Activated CD4-positive, alpha-beta T cell treated with anti-CD3 and anti-CD28 coated beads, Interleukin-2, amount 50 U/mL, for 1 hour (primary cell): ENCODE data around the gene ASXL2.
"Not testable (repeated sequence)": the region's sequence is repeated elsewhere in the genome, so short reads cannot be mapped to it uniquely, and the experiment has no call there.

Source experiments
- DNase-seq: peaks from one replicate; pipeline ENCODE4 v3.0.0-alpha.2; 2020

Gene ASXL2

DNA sequence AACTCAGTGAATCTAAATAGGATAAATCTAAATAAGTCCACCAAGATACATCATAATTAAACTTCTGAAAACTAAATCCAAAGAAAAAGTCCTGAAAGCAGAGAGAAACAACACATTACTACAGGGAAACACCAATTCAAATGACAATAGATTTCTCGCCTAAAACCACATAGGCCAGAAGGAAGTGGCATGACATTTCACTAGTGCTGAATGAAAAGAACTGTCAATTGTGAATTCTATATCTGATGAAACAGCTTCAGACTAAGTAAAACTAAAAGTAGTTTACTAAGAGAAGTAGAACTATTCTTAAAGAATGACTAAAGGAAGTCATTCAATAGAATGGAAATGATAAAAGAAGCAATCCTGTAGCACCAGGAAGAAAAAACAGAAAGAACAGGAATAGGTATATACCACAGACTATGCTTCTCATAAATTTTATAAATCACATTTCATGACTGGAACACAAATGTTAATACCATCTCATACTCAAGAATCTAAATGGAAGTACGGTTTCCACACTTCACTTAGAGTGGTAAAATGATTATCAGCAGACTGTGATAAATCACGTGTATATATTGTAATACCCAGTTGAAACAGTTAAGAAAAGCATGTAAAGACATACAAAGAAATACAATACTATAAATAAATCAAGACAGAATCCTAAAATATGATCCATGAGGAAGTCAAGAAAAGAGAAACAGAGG lies 46.4 kb downstream of the ASXL2 start:
- DNase-seq = no peak

- DNase-seq = no peak
Observed at GRCh38 chr2:25829828-25830227, 48.5 kb downstream of the ASXL2 start.

DNA sequence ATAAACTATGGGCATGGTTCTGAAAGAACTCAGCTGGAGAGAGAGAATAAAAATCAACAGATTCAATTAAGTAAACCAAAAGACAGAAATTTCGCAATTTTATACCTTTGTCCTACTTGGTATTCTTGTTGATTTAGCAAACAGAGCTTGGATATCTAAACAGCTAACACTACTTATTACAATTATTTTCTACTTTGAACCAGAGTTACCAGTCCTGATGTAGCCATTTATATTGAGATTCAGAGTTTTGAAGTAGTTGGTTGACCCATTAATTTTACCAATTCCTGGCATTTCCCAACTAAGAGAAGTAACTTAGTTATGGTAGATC lies 48.9 kb downstream of the ASXL2 start:
- no peak for DNase-seq

DNA sequence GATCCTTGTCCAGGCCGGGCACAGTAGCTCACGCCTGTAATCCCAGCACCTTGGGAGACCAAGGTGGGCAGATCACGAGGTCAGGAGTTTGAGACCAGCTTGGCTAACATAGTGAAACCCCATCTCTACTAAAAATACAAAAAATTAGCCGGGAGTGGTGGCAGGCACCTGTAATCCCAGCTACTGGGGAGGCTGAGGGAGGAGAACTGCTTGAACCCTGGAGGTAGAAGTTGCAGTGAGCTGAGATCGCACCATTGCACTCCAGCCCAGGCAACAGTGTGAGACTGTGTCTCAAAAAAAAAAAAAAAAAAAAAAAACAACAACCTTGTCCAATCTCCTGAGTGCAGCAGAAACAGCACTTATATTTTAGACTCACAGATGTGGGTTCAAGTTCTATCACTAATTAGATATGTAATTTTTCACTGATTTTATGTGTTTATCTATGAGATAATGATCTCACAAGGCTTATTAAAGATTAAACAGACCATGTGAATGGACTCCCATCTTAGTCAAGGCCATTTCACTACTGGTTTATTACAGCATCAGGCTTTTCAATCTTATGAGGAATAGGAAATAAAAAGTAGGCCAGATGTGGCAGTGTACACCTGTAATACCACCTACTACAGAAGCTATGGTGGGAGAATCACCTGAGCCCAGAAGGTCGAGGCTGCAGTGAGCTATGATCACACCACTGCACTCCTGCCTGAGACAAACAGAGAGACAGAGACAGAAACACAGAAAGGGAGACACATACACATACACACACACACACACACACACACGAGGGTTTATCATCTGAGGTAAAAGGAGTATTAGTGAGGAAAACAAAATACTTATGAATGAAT lies 49.5 kb downstream of the ASXL2 start:
- not testable (repeated sequence) for DNase-seq

GRCh38 chr2:25825238-25825637 lies 53.0 kb downstream of the ASXL2 start:
- peak; percentile 28 for DNase-seq

GRCh38 chr2:25824718-25825117 lies 53.6 kb downstream of the ASXL2 start:
- no peak for DNase-seq

DNA sequence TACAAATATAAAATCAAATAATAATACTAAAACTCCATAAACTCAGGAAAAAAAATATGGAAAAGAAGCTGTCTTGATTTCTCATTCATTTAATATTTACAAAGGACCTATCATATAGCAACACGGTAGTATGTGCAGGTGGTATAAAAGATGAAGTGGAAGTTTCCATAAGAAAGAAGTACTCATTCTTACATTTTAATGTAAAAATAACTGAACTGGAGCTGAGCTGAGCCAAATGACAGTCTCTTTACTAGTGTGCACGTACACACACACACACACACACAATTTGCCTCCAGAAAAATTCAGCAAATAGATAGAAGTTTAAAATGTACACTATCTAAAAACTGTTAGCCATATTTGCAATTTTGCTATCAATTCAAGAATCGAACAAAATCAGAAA lies 54.1 kb downstream of the ASXL2 start:
- no peak for DNase-seq

GRCh38 chr2:25822190-25823117 lies 55.8 kb downstream of the ASXL2 start:
- DNase-seq = peak; percentile 63

GRCh38 chr2:25821225-25822056 lies 56.8 kb downstream of the ASXL2 start:
- DNase-seq = no peak

DNA sequence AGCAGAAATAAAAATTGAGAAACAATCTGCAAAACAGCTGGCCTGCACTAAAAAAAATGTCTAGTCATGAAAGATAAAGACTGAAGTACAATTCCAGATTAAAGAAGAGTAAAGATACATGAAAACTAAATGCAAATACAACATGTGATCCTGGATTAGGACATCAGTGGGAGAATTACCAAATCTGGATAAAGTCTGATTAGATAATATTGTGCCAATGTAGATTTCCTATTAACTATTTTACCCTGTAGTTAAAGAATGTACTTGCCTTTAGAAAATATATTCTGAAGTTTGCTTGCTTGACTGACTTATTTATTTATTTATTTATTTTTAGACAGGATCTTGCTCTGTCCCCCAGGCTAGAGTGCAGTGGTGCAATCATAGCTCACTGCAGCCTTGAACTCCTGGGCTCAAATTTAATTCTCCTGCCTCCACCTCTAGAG lies 58.7 kb downstream of the ASXL2 start:
- DNase-seq = no peak

- DNase-seq = no peak
Observed at GRCh38 chr2:25817630-25818029, 60.7 kb downstream of the ASXL2 start.

DNA sequence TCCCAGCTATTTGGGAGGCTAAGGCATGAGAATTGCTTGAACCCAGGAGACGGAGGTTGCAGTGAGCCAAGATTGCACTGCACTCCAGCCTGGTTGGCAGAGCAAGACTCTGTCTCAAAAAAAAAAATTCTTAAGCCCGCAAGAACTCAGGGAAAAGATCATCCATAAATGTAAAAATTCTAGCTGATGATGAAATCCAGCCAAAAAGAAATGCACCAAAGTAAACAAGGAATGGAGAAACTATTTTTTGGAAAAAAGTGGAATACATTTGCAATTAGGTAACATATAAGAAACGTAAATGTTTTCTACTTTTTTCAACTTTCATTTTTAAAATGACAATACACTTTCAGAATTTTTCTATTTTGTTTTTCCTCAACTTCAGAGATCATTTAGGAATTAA lies 61.3 kb downstream of the ASXL2 start:
- no peak for DNase-seq

DNA sequence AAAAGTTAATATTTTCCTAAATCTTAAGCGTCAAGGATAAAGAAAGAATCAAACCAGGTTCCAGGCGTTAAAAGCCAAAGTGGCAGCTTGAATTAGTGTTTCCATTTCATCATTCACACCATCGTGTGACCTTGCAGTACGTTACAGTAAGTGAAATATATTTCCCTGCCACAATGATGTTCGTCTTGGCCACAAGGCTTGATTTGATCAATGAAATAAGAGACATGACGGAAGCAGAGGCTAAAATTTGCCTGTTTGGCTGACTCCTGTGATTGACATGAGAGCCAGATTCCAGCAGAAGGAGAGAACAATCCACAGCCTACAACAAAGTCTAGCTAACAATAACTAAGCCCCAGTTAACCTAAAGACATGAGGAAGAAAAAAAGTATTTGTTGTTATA lies 62.0 kb downstream of the ASXL2 start:
- DNase-seq = no peak

- no peak for DNase-seq
Observed at GRCh38 chr2:25814681-25815080, 63.6 kb downstream of the ASXL2 start.

DNA sequence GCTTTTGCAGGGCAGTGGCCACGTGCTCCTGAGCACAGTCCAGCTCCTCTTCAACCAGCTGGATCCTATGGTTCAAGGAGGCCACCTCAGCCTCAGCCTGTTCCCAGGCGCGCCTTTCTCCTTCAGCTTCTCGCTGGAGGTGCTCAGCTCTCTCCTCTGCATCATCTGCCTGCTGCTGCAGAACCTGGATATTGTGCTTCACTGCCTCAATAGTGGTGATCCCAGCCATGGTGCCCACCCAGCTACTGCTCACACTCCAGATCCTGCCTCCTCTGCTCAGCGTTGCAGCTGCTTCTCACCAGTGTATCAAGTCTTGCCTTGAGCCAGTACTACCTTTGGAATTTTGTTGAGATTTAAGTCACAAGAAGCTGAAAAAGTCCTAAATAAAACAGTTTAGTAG lies 67.9 kb downstream of the ASXL2 start:
- no peak for DNase-seq

GRCh38 chr2:25809646-25810045 lies 68.6 kb downstream of the ASXL2 start:
- DNase-seq = no peak

GRCh38 chr2:25808006-25808383 lies 70.3 kb downstream of the ASXL2 start:
- no peak for DNase-seq

DNA sequence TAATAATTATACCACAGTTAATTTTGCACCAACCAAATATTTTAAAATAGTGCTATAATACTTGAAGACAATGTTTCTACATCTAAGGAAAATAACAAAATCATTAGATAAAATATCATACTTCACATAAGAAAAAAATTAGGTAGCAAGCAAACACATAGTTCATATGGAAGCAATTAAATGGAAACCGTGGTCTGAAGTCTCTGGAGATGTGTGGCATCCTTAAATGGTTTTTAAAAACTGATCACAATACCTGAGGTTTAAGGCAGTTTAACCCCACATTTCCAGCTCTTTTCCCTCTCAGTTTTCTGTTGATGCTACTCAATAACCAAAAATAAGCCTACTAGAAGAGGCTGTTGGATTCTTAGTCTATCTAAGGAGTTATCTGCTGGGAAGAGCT lies 71.3 kb downstream of the ASXL2 start:
- DNase-seq = no peak

DNA sequence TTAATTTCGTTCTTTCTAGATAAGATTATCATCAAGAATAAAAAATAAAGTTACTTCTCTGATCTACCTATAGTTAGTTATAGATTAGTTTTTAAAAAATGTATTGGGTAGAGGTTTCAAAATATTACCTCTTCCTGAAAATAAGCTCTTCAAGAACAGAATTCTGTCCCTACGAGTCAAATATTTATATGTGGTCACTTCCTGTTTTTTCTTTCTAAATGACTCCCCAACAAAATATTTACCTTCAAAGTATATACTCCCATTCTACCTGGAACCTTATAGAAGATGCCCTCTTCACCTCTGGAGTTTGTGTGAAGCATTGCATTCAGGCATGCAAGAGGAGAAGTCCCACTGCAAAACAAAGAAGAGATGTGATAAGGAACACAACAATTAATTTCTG lies 72.3 kb downstream of the ASXL2 start:
- no peak for DNase-seq

DNA sequence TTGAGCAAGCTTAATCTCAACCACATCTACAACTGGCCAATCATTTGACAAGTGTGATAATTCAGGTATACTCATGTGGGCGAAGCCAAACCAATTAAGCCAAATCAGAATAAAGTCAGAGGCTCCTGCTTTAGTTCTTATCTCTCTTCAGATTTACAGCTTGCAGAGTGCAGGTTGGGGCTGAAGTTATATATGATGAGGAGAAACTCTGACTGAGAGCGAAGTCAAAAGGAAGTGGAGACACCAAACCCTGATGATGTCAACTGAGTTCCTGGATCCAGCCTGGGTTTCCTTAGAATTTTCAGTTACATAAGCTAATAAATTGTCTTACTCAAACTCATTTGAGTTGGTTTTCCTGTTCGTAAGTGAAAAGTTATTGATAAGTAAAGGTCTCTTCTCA lies 73.9 kb downstream of the ASXL2 start:
- no peak for DNase-seq

DNA sequence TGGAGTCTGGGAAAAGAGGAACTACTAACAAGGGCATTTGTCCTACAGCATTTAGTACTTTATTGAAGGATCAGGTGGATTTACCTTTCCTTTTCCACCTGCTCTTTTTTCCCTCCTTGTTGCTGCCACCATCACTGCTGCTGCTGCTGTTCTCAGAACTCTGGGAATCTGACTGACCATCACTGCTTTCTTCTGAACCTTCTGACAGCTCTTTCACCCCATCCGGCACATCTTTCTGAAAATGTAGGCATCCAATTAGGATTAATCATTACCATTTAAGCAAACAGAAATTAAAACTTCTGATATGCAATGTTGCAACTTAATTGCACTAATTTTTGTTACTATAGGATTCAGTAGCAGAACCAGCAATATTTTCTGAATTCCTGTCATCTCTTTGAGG lies 79.0 kb downstream of the ASXL2 start:
- no peak for DNase-seq
